ENCODE measurements around the gene TNKS1BP1.

DNA sequence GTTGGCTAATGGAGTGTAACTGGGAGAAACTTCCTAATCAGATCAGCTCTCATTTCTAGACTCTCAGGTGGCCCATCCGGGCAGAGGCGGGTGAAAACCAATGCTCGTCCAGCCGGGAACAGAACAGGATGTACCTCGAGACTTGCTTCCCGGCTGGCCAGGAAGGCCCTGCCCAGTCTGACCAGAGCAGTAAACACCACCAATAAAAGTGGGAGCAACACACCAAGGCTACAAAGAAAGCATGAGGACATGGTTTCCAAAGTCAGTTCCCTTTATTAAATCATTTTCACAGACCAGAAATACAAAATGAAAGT is 940 bp upstream of the TNKS1BP1 start:
- TF ChIP-seq SMAD1 (IDR thresholded peaks at IDR 0.05; ENCODE audit: low read depth, low read length, partially characterized antibody) (no peak), CHCHD3 (CRISPR knock-in tag; IDR thresholded peaks at IDR 0.05) (no peak)

Data from K562 (cell line).